Lung (tissue), 12 donors: Measurements from ENCODE around the gene REEP5. TPM values are rescaled to one million over a fixed set of nuclear protein-coding genes. Genes with fewer than 3 reads are reported as not detected.

Source experiments
- ATAC-seq: fragments of 200-7000 bp; cut with Tn5 transposase; one replicate; pipeline ENCODE4 v1.9.1; 2020; ENCODE audit warnings: moderate number of reproducible peaks; ENCODE audit not compliant: insufficient read depth, low FRiP score
- DNase-seq, 3 donors: peaks; one replicate each; pipeline ENCODE4 v3.0.0-alpha.2; 2013 to 2017
- H3K27ac ChIP-seq, 2 donors: one replicate each; pipeline ENCODE4 v1.5.1; 2013; ENCODE audit warnings: mild to moderate bottlenecking in 2 of 2, moderate library complexity in 2 of 2, control low read depth in 1 of 2, inconsistent platforms in 1 of 2, low read depth in 1 of 2, low read length in 1 of 2
- H3K27me3 ChIP-seq, 3 donors: one replicate each; pipeline ENCODE4 v1.5.1; 2013; ENCODE audit warnings: low read length in 2 of 3; ENCODE audit not compliant: control insufficient read depth in 3 of 3, insufficient read depth in 3 of 3
- H3K36me3 ChIP-seq, 4 donors: one replicate each; pipeline ENCODE4 v1.5.1; 2013; ENCODE audit warnings: low read length in 4 of 4, mild to moderate bottlenecking in 1 of 4, moderate library complexity in 1 of 4; ENCODE audit not compliant: control insufficient read depth in 4 of 4, insufficient read depth in 4 of 4
- H3K4me1 ChIP-seq, 5 donors: one replicate each; pipeline ENCODE4 v1.5.1; 2013; ENCODE audit warnings: low read length in 5 of 5, mild to moderate bottlenecking in 2 of 5, moderate library complexity in 1 of 5; ENCODE audit not compliant: control insufficient read depth in 5 of 5, insufficient read depth in 5 of 5
- H3K4me3 ChIP-seq: one replicate; pipeline ENCODE4 v1.5.1; 2013; ENCODE audit warnings: mild to moderate bottlenecking, control low read depth, moderate library complexity
- H3K9ac ChIP-seq, 2 donors: one replicate each; pipeline ENCODE4 v1.5.1; 2013; ENCODE audit warnings: low read length in 2 of 2, control low read depth in 1 of 2; ENCODE audit not compliant: insufficient read depth in 1 of 2
- H3K9me3 ChIP-seq, 4 donors: one replicate each; pipeline ENCODE4 v1.5.1; 2013; ENCODE audit warnings: low read length in 3 of 4, mild to moderate bottlenecking in 1 of 4, moderate library complexity in 1 of 4; ENCODE audit not compliant: control insufficient read depth in 4 of 4, insufficient read depth in 3 of 4
- CTCF ChIP-seq: IDR thresholded peaks from 2 replicates; pipeline ENCODE4 v1.5.1; 2012; ENCODE audit warnings: mild to moderate bottlenecking; ENCODE audit errors: control extremely low read depth, extremely low read depth
- WGBS, 2 donors: extraction: QIAGEN DNeasy Blood & Tissue Kit; methylation state at CpG; one replicate each; pipeline ENCODE4 v1.1.7; 2013; 5-methylcytosine and 5-hydroxymethylcytosine counted together
- polyA plus RNA-seq, 2 donors: library from polyadenylated mRNA; stranded (reverse); fragments of 200-250 nt; gene quantifications; one replicate each; pipeline ENCODE4 v1.2.1, GENCODE V29; 2013
- total RNA-seq, 2 donors: library from RNA; depleted of rRNA in 1 of 2; stranded (reverse); fragments of >200 nt in 1 of 2; gene quantifications; one replicate each; pipeline ENCODE4 v1.2.1, GENCODE V29; 2014 to 2021
- donor health status: control.
- donor health status: control.
- donor health status: Bipolar disorder and iron deficiency.
- donor health status: healthy.
- donor health status: DM: yes; HTN: yes; CAD: no.

REEP5 gene
- total and polyA plus RNA-seq, 4 donors: 58.9 to 112 (median 69.0) TPM

DNA sequence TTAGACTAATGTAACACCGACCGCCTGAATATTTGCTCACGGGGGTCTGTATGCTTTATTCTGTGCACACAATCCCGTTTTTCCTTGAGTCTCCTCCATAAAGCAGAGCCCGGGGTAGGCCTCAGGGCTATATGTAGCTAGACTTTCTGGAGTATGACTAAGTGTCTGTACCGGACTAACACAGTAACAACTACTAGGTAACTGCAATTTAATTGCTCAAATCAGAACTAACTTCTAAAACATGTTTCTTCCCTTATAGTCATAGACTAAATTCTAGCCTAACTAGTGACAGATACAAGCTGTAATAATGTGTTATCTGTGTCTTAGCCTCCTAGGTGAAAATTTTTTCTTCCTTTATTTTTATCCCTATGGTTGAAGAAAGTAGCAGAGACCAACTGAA is 2.1 kb downstream of the REEP5 start:
- Histone ChIP-seq H3K9me3 (no peaks in the 10 kb centered on the region), H3K27me3 (no peaks in the 10 kb centered on the region), H3K36me3 (peaks cover 0 to 26% (median 11%) of the 10 kb centered on the region in 4 donors), H3K27ac (no peak overlapping the region), H3K9ac (no peak overlapping the region), H3K4me3 (no peak overlapping the region), H3K4me1 (peaks cover 0 to 16% (median 6%) of the 10 kb centered on the region in 5 donors)
- 90 to 97% methylated on average over 6 of the region's 6 CpGs for WGBS, 2 donors
- ATAC-seq (no peak), DNase-seq (no peak)
- no peak for TF ChIP-seq CTCF

GRCh38 chr5:112918679-112919078 is 3.3 kb downstream of the REEP5 start:
- H3K27me3 ChIP-seq: no peaks in the 10 kb centered on the region
- H3K4me1 ChIP-seq: peaks cover 0 to 21% (median 9%) of the 10 kb centered on the region in 5 donors
- 61 to 79% methylated on average over 1 of the region's 1 CpG for WGBS, 2 donors
- no peak overlapping the region for H3K4me3 ChIP-seq
- no peak overlapping the region for H3K9ac ChIP-seq
- TF ChIP-seq CTCF: no peak
- H3K27ac ChIP-seq: peak overlapping the region; percentile 11 to 30
- H3K36me3 ChIP-seq: peaks cover 0 to 26% (median 11%) of the 10 kb centered on the region in 4 donors
- DNase-seq (no peak), ATAC-seq (no peak)
- H3K9me3 ChIP-seq: no peaks in the 10 kb centered on the region

DNA sequence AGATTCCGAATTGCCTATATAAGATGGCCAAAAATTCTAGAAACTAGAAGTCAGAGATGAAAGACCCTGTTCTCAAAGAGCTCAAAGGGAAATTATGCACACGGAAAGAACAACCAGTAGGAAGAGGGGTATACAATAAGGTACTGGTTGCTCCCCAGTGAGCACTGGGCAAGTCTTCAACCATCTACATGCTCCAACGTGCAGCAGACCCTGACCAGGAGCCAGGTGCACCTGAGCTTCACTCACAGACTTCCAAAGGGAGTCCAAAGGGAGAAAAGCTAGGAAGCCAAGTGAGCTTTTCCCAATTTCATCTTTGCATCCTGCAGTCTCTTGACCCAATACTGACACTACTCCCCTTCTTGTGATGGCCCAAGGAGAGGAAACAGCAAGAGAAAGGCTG is 3.9 kb downstream of the REEP5 start:
- no peak for ATAC-seq
- Histone ChIP-seq H3K4me1 (peaks cover 0 to 21% (median 9%) of the 10 kb centered on the region in 5 donors), H3K27me3 (no peaks in the 10 kb centered on the region), H3K27ac (no peak overlapping the region), H3K9ac (no peak overlapping the region), H3K4me3 (no peak overlapping the region), H3K36me3 (peaks cover 0 to 26% (median 11%) of the 10 kb centered on the region in 4 donors), H3K9me3 (no peaks in the 10 kb centered on the region)
- DNase-seq: no peak
- TF ChIP-seq CTCF: no peak
- 89 to 94% methylated on average over 3 of the region's 3 CpGs for WGBS, 2 donors

DNA sequence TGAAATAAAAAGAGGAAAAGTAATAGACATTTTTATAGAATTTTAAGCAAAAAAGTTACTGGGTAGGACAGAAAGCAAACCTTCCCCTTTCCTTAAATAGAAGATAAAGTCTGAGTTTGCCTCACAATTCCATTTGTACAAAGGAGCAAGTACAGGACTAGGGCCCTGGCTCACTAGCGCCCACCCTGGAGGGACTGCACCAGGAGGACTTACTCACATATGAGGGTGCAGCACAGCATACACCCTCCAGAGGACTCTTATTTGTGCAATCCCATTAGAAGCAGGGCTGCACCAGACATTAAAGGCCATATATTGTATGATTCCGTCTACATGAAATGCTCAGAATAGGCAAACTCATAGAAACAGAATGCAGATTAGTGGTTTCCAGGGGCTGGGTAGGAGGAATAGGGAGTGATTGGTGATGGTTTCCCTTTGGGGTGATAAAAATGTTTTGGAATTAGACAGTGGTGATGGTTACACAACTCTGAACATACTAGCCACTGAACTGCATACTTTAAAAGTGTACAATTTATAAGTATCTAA is 4.5 kb downstream of the REEP5 start:
- Histone ChIP-seq H3K9ac (no peak overlapping the region), H3K27ac (no peak overlapping the region), H3K9me3 (no peaks in the 10 kb centered on the region), H3K36me3 (peaks cover 0 to 26% (median 11%) of the 10 kb centered on the region in 4 donors), H3K27me3 (no peaks in the 10 kb centered on the region), H3K4me1 (peaks cover 0 to 23% (median 9%) of the 10 kb centered on the region in 5 donors), H3K4me3 (no peak overlapping the region)
- WGBS, 2 donors: 93 to 96% methylated on average over 2 of the region's 2 CpGs
- no peak for ATAC-seq
- DNase-seq: no peak
- TF ChIP-seq CTCF: no peak
